SIG-M5 treated with dmso at 0.1 percent for 504 hours (cell line): ENCODE data around the gene DIAPH2.
"Not testable (repeated sequence)": the region's sequence is repeated elsewhere in the genome, so short reads cannot be mapped to it uniquely, and the experiment has no call there.

Experiments used
- DNase-seq: peaks from one replicate; lab custom pipeline; 2025; ENCODE audit not compliant: unreplicated experiment; lab: John Stamatoyannopoulos, UW

DIAPH2 gene

DNA sequence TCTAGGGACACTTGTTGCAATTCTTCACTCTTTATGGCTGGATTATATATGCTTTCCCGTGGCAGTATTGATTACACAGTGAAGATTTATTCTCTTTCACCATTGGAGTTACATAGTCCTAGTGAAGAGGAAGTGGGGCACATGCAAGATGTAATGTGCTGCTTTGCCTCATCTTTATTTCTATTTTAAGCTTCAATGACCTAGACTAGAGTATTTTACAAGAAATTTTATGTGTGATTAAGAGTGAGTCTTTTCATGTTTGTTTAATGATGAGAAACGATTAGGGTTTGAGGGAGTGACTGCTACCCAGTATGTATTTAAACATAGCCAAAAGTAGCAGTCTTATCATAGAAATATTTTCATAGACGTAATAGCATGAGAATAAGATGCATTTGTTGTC lies 30.8 kb downstream of the DIAPH2 start:
- DNase-seq = peak; percentile 54

- no peak for DNase-seq
Measured at GRCh38 chrX:96719161-96719875, 34.7 kb downstream of the DIAPH2 start.

- no peak for DNase-seq
Measured at GRCh38 chrX:96721354-96721753, 36.7 kb downstream of the DIAPH2 start.

DNA sequence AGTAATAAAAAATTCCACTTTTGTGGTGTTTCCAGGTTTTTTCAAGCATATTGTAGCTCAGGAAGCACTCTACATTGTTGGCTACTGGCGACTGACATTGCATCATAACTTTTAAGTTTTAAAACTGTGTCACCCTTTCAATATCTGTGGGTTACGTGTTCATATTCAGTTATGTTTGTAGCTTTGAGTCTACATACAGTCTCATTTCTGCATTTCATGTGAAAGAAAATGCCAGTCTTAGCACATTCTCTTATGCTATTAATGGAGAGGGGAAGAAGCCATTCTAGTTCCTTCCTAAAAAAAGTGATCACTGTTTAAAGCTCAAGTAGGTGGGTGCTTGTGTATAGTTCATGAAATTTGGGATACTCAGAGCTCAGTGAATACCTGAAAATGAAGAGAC lies 38.1 kb downstream of the DIAPH2 start:
- peak; percentile 74 for DNase-seq

GRCh38 chrX:96729053-96729452 lies 44.4 kb downstream of the DIAPH2 start:
- no peak for DNase-seq

GRCh38 chrX:96729868-96730643 lies 45.4 kb downstream of the DIAPH2 start:
- no peak for DNase-seq

DNA sequence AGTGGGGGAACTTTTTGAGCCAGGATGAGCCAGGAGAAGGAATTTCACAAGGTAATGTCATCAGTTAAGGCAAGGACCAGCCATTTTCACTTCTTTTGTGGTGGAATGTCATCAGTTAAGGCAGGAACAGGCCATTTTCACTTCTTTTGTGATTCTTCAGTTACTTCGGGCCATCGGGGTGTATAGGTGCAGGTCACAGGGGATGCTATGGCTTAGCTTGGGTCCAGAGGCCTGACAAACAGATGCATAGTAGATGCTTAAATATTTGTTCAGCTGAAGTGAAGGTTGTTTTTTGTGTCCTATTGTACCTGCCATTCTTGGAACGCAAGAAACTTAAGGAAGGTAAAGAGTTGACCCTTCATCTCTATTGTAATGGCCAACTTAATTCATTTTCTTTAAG lies 46.4 kb downstream of the DIAPH2 start:
- DNase-seq = not testable (repeated sequence)

GRCh38 chrX:96743367-96744073 lies 58.9 kb downstream of the DIAPH2 start:
- DNase-seq = no peak

- no peak for DNase-seq
Measured at GRCh38 chrX:96752781-96753180, 68.1 kb downstream of the DIAPH2 start.

- DNase-seq = no peak
Measured at GRCh38 chrX:96753230-96753629, 68.6 kb downstream of the DIAPH2 start.

GRCh38 chrX:96756491-96756890 lies 71.8 kb downstream of the DIAPH2 start:
- DNase-seq = no peak

DNA sequence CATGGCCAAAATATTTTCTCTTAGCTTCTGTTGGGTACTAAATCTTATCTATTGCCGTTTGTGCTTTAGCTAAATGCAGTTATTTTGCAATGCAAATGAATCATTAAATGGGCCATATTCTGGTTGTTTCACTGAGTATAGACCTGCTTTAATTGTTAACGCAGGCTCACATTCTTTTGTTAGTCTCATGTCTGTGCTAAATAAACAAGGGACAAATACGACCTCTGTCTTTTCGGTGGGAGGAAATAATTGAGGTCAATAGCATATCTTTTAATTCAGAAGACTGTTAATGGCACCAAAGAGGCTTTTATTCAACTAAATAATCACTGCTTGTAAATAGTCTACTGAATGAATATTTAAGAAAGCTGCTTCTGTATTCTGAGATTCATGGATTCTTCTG lies 76.9 kb downstream of the DIAPH2 start:
- DNase-seq = no peak

DNA sequence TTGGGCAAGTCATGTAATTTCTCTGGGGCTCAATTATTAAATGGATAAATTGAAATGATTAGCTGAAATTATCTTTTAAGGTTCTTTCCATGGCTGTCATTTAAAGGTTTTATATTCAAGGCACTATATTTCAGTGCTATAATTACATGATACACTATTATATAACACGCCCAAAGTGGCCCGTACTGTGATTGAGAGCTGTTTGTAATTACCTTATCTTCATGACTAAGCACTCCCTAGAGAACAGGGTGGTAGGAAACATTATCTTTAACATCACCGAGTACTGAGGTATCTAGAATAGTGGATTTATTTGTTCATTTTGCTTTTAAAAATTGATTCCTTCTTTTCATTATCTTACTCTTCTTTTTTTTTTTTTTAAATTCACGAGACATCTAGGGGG lies 79.0 kb downstream of the DIAPH2 start:
- no peak for DNase-seq

DNA sequence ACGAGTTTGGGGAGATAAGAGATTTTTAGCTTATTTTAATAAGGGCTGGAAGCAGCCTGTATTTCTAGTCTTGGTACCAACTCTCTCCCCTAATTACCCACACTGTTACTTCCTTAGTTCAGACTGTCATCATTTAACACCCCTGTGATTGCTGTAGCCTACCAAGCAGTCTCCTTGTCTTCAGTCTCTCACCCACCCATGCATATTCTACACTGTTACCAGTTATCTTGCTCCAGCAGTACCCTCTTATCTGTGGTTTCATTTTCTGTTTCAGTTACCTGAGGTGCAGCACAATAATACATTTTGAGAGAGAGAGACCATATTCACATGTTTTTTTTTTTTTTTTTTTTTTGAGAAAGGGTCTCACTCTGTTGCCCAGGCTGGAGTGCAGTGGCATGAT lies 80.2 kb downstream of the DIAPH2 start:
- DNase-seq = no peak

DNA sequence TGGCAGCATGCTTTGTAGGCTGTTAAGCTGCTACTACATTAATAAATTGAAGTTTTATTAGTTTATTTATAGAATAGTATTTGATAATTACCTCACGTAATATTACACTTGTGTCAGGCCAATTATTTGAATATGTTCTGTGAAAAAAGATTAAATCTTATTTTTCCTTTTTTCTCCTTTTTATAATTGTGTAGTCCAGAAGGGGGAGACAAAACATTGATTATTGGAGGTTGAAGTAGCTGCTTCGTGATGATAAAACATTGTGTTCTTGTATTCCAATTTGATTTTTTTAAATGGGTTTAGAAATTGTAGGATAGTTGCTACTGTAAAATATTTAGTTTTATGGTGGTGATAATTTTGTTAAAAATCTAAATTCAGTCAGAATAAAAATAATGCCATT lies 85.7 kb downstream of the DIAPH2 start:
- DNase-seq = no peak

DNA sequence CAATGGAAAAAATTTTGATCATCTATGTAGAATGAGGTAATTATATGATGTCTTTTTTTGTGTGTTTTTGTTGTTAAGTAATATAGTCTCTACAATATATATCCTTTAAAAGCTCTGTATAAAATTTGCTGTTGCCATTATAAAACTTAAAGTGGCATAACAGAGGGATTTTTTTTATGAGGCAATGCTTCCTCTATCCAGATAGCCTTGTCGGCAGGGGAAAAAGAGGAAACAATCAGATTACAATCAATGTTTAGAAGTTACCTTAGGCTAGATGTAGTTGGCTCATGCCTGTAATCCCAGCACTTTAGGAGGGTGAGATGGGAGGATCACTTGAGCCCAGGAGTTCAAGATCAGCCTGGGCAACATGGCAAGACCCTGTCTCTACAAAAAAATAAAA lies 86.8 kb downstream of the DIAPH2 start:
- DNase-seq = no peak

DNA sequence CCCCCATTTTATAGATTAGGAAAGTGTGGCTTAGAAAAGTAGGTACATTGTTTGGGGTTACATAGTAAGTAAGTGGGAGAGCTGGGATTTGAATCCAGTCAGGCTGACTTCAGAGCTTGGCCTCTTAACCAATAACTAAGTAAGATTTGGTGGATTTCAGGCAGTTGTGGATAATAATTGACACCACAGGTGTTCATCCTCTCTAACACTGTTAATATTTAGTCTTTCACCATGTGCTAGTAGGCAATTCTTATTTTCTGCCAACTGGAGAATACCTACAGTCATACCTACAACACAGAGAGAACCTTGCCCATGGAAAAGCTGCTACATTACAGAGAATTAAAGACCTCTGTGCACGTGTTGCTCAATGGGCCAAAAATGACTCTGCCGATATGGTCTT lies 89.5 kb downstream of the DIAPH2 start:
- no peak for DNase-seq

DNA sequence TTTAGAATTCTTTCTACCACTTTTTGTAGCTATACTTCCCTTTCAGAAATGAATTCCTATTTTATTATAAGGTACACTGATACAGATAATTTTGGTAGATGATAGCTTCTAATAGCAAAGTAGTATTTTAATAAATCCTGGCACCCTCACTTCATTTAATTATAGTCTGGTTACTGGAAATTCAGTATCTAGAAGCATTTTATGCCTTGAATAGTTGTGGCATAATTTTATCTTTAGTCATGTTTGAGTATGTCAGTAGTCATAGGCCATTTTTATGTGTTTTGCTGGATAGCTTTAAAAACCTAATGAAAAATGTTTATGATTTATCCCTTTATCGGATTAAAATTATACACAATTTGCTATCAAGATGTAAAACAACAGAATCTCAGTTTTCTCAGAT lies 92.3 kb downstream of the DIAPH2 start:
- no peak for DNase-seq

GRCh38 chrX:96791559-96791958 lies 106.9 kb downstream of the DIAPH2 start:
- no peak for DNase-seq

DNA sequence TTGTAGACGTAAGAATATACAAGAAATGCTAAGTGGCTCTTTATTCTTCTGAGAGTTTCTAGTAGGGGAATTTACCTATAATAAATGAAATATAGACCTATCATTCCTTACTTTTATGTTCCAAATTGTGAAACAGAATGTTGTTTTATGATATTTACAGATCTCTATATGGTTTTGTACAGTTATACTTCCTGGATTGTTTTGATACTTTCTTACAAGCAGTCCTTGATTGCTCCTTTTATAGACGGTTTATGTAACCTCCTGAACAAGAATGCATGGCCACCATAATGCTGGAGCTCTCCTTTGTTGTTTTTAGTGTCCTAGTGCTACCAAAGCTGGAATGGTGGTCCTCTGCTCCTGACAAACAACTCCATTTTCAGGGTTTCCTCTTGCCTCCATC lies 107.4 kb downstream of the DIAPH2 start:
- DNase-seq = no peak

- no peak for DNase-seq
Measured at GRCh38 chrX:96798982-96799381, 114.3 kb downstream of the DIAPH2 start.

DNA sequence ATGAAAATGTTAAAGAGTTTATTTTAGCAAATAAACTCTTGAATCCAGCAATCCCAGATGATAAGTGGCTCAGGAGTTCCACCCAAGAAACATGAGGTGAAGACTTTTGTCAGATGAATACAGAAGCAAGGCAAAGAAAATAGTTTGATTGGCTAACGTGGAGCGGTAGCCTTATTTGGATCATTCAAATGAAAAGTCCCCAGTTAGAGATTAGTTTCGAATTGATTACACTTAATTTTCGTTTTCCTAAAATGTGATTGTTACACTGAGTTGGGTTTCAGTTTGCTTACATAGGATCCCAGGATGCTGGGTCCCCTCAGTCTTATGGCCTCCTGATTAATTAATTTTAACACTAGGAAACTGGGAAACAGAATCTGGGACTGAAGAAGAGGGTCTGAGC lies 122.7 kb downstream of the DIAPH2 start:
- DNase-seq = no peak
